DOHH2 (cell line): ENCODE measurements around the gene C13orf46.

ENCODE experiments used
- H3F3A ChIP-seq: fragments of 200-600 bp; sonication (generic), shearing (Covaris generic); 2 replicates; pipeline ENCODE4 v1.6.0; 2016; ENCODE audit warnings: antibody characterized with exemption, mild to moderate bottlenecking; ENCODE audit not compliant: control insufficient read depth, insufficient read depth
- H3K27ac ChIP-seq: fragments of 200-600 bp; sonication (generic); 2 replicates; pipeline ENCODE4 v1.5.1; 2014; ENCODE audit warnings: low read depth, mild to moderate bottlenecking, low read length, moderate library complexity
- H3K27me3 ChIP-seq: fragments of 200-600 bp; sonication (generic); 2 replicates; pipeline ENCODE4 v1.6.1; 2014; ENCODE audit warnings: mild to moderate bottlenecking, low read length, mixed read lengths; ENCODE audit not compliant: control insufficient read depth
- H3K36me3 ChIP-seq: fragments of 200-600 bp; sonication (generic); 2 replicates; pipeline ENCODE4 v1.6.1; 2014; ENCODE audit warnings: mild to moderate bottlenecking, low read length, moderate library complexity, mixed read lengths; ENCODE audit not compliant: control insufficient read depth
- H3K4me1 ChIP-seq: fragments of 200-600 bp; sonication (generic); 2 replicates; pipeline ENCODE4 v1.6.1; 2014; ENCODE audit warnings: mild to moderate bottlenecking, low read length, mixed read lengths; ENCODE audit not compliant: control insufficient read depth
- H3K4me2 ChIP-seq: fragments of 200-600 bp; sonication (generic); 2 replicates; pipeline ENCODE4 v1.6.0; 2014; ENCODE audit warnings: mild to moderate bottlenecking, low read length, moderate library complexity
- H3K4me3 ChIP-seq: fragments of 200-600 bp; sonication (generic); 2 replicates; pipeline ENCODE4 v1.5.1; 2014; ENCODE audit warnings: mild to moderate bottlenecking, low read length, mixed read lengths
- H3K79me2 ChIP-seq: fragments of 200-600 bp; sonication (generic); 2 replicates; pipeline ENCODE4 v1.6.1; 2014; ENCODE audit warnings: mild to moderate bottlenecking, low read length, mixed read lengths; ENCODE audit not compliant: control insufficient read depth
- H3K9me2 ChIP-seq: fragments of 200-600 bp; sonication (generic); replicated peaks from 2 replicates; pipeline ENCODE4 v1.6.1; 2014; ENCODE audit warnings: mild to moderate bottlenecking, low read length, mixed read lengths; ENCODE audit not compliant: control insufficient read depth
- H3K9me3 ChIP-seq: fragments of 200-600 bp; sonication (generic); 2 replicates; pipeline ENCODE4 v1.6.1; 2014; ENCODE audit warnings: antibody characterized with exemption, low read length, mixed read lengths; ENCODE audit not compliant: control insufficient read depth, insufficient read depth
- H4K20me1 ChIP-seq: fragments of 200-600 bp; sonication (generic); 2 replicates; pipeline ENCODE4 v1.6.0; 2014; ENCODE audit warnings: low read depth, mild to moderate bottlenecking, antibody characterized with exemption, low read length, moderate library complexity; ENCODE audit not compliant: control insufficient read depth, insufficient read depth
- CTCF ChIP-seq: fragments of 200-600 bp; sonication (generic); IDR thresholded peaks from one replicate; pipeline ENCODE4 v1.5.1; 2014; ENCODE audit warnings: antibody characterized with exemption, mild to moderate bottlenecking, low read depth, low read length; ENCODE audit not compliant: poor library complexity, severe bottlenecking
- EZH2phosphoT487 ChIP-seq: fragments of 200-600 bp; sonication (generic); IDR thresholded peaks from 2 replicates; pipeline ENCODE4 v1.6.1; 2017; ENCODE audit warnings: borderline replicate concordance, mild to moderate bottlenecking, antibody characterized with exemption, low read length, moderate library complexity, mixed read lengths

Gene C13orf46

GRCh38 chr13:113972451-113973217 lies 1.2 kb downstream of the C13orf46 start:
- Histone ChIP-seq H3K4me3 (no peak overlapping the region), H4K20me1 (no peaks in the 10 kb centered on the region), H3K4me1 (no peaks in the 10 kb centered on the region), H3K27me3 (no peaks in the 10 kb centered on the region), H3K4me2 (no peak overlapping the region), H3K79me2 (no peaks in the 10 kb centered on the region), H3K9me3 (no peaks in the 10 kb centered on the region), H3K36me3 (no peaks in the 10 kb centered on the region), H3K27ac (no peak overlapping the region), H3F3A (no peaks in the 10 kb centered on the region), H3K9me2 (no peaks in the 10 kb centered on the region)
- TF ChIP-seq EZH2phosphoT487 (no peak), CTCF (no peak)

- H3K9me2 ChIP-seq, result no peaks in the 10 kb centered on the region
- TF ChIP-seq CTCF (no peak), EZH2phosphoT487 (no peak)
Observed at GRCh38 chr13:113971471-113972231, 2.2 kb downstream of the C13orf46 start.

GRCh38 chr13:113970810-113971470 lies 2.9 kb downstream of the C13orf46 start:
- Histone ChIP-seq H3K36me3 (no peaks in the 10 kb centered on the region), H3K9me2 (no peaks in the 10 kb centered on the region), H3K27me3 (no peaks in the 10 kb centered on the region), H4K20me1 (no peaks in the 10 kb centered on the region), H3K27ac (no peak overlapping the region), H3K9me3 (no peaks in the 10 kb centered on the region), H3K4me2 (no peak overlapping the region), H3F3A (no peaks in the 10 kb centered on the region), H3K4me1 (no peaks in the 10 kb centered on the region), H3K4me3 (no peak overlapping the region), H3K79me2 (no peaks in the 10 kb centered on the region)
- TF ChIP-seq CTCF, result no peak
- no peak for TF ChIP-seq EZH2phosphoT487

More at GRCh38 chr13:113971471-113972231, 2.2 kb downstream of the C13orf46 start:
- no peaks in the 10 kb centered on the region for H3K27me3 ChIP-seq
- H4K20me1 ChIP-seq, result no peaks in the 10 kb centered on the region
- no peaks in the 10 kb centered on the region for H3K36me3 ChIP-seq
- H3K27ac ChIP-seq, result no peak overlapping the region
- no peaks in the 10 kb centered on the region for H3K9me3 ChIP-seq
- H3K4me1 ChIP-seq, result no peaks in the 10 kb centered on the region
- H3K4me3 ChIP-seq, result no peak overlapping the region
- no peak overlapping the region for H3K4me2 ChIP-seq
- no peaks in the 10 kb centered on the region for H3K79me2 ChIP-seq
- no peaks in the 10 kb centered on the region for H3F3A ChIP-seq
